SU-DHL-6 (cell line): Measurements from ENCODE around the gene POU5F1.
"Not testable (repeated sequence)": the region's sequence is repeated elsewhere in the genome, so short reads cannot be mapped to it uniquely, and the experiment has no call there.

ENCODE experiments used
- H2AFZ ChIP-seq: fragments of 200-600 bp; sonication (generic); 2 replicates; pipeline ENCODE4 v1.6.1; 2014; ENCODE audit warnings: low read depth, mild to moderate bottlenecking, moderate library complexity, mixed read lengths, antibody characterized with exemption, low read length; ENCODE audit not compliant: severe bottlenecking
- H3F3A ChIP-seq: fragments of 200-600 bp; shearing (Covaris generic); 2 replicates; pipeline ENCODE4 v1.6.0; 2016; ENCODE audit warnings: antibody characterized with exemption, mild to moderate bottlenecking; ENCODE audit not compliant: insufficient read depth
- H3K27ac ChIP-seq: fragments of 200-600 bp; sonication (generic); 2 replicates; pipeline ENCODE4 v1.5.1; 2016; ENCODE audit warnings: low read depth, mild to moderate bottlenecking, low read length, moderate library complexity, mixed read lengths
- H3K27me3 ChIP-seq: fragments of 200-600 bp; sonication (generic), shearing (Covaris generic); 2 replicates; pipeline ENCODE4 v1.6.0; 2014; ENCODE audit warnings: mild to moderate bottlenecking, low read length
- H3K36me3 ChIP-seq: fragments of 200-600 bp; sonication (generic); 2 replicates; pipeline ENCODE4 v1.6.1; 2014; ENCODE audit warnings: mild to moderate bottlenecking, low read length, mixed read lengths
- H3K4me2 ChIP-seq: fragments of 300-600, 200-600 bp; shearing (Covaris generic), sonication (generic); 2 replicates; pipeline ENCODE4 v1.6.0; 2014; ENCODE audit warnings: low read length, low read depth, mild to moderate bottlenecking; ENCODE audit not compliant: poor library complexity, severe bottlenecking
- H3K4me3 ChIP-seq: fragments of 200-600 bp; sonication (generic); 2 replicates; pipeline ENCODE4 v1.5.1; 2014; ENCODE audit warnings: antibody characterized with exemption, low read length, mild to moderate bottlenecking, mixed read lengths; ENCODE audit not compliant: insufficient read depth, poor library complexity, severe bottlenecking
- H3K79me2 ChIP-seq: fragments of 200-600 bp; sonication (generic); 2 replicates; pipeline ENCODE4 v1.6.1; 2014; ENCODE audit warnings: mild to moderate bottlenecking, low read length, moderate library complexity; ENCODE audit not compliant: insufficient read depth
- H3K9ac ChIP-seq: fragments of 200-600 bp; sonication (generic); 2 replicates; pipeline ENCODE4 v1.7.0; 2014; ENCODE audit warnings: mild to moderate bottlenecking, low read length
- H3K9me2 ChIP-seq: fragments of 200-600 bp; sonication (generic); replicated peaks from 2 replicates; pipeline ENCODE4 v1.6.1; 2014; ENCODE audit warnings: low read length; ENCODE audit not compliant: insufficient read depth
- H3K9me3 ChIP-seq: fragments of 200-600 bp; sonication (generic); 2 replicates; pipeline ENCODE4 v1.6.1; 2014; ENCODE audit warnings: low read length, mixed read lengths; ENCODE audit not compliant: insufficient read depth
- H4K20me1 ChIP-seq: fragments of 200-600 bp; sonication (generic); 2 replicates; pipeline ENCODE4 v1.6.1; 2014; ENCODE audit warnings: low read depth, mild to moderate bottlenecking, antibody characterized with exemption, low read length, moderate library complexity, mixed read lengths
- EZH2phosphoT487 ChIP-seq: fragments of 200-600 bp; sonication (generic), shearing (Covaris generic); conservative IDR thresholded peaks from 2 replicates; pipeline ENCODE4 v1.6.1; 2018; ENCODE audit warnings: mild to moderate bottlenecking, antibody characterized with exemption, low read length, moderate library complexity, mixed read lengths
- TF ChIP-seq, protein P1 (sequence below): fragments of 200-600 bp; sonication (generic); IDR thresholded peaks from one replicate; pipeline ENCODE4 v1.5.1; 2017; ENCODE audit warnings: antibody characterized with exemption, mild to moderate bottlenecking, low read length, moderate library complexity; ENCODE audit not compliant: insufficient read depth, poor library complexity, severe bottlenecking

POU5F1 gene

DNA sequence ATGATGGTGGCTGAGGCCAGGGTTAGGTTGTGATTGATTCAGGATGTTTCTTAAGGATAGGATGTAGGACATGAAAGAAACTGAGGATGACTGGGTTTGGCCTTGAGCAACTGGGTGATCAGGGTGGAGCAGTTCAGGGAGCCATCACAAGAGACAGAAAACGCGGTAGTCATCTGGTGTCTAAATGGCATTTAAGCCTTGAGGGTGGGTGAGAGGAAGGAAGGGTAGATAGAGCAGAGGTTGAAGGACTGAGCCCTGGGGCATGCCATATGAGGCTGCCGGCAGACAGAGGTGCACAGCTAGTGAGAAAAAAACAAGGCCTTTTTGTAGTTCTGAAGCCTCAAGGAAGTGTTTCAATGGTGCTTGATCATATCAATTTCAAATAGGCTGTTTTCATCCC, 1.9 kb downstream of the POU5F1 start:
- no peaks in the 10 kb centered on the region for H3K9me3 ChIP-seq
- H3K9me2 ChIP-seq, result no peaks in the 10 kb centered on the region
- no peak overlapping the region for H2AFZ ChIP-seq
- no peaks in the 10 kb centered on the region for H3K27me3 ChIP-seq
- TF ChIP-seq, protein P1, sequence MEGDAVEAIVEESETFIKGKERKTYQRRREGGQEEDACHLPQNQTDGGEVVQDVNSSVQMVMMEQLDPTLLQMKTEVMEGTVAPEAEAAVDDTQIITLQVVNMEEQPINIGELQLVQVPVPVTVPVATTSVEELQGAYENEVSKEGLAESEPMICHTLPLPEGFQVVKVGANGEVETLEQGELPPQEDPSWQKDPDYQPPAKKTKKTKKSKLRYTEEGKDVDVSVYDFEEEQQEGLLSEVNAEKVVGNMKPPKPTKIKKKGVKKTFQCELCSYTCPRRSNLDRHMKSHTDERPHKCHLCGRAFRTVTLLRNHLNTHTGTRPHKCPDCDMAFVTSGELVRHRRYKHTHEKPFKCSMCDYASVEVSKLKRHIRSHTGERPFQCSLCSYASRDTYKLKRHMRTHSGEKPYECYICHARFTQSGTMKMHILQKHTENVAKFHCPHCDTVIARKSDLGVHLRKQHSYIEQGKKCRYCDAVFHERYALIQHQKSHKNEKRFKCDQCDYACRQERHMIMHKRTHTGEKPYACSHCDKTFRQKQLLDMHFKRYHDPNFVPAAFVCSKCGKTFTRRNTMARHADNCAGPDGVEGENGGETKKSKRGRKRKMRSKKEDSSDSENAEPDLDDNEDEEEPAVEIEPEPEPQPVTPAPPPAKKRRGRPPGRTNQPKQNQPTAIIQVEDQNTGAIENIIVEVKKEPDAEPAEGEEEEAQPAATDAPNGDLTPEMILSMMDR, result no peak
- TF ChIP-seq EZH2phosphoT487, result no peak
- no peak overlapping the region for H3K4me2 ChIP-seq
- H3K36me3 ChIP-seq, result 0 out of 2 replicates have a peak, but pooled peaks cover 3% of the 10 kb centered on the region
- H3K9ac ChIP-seq, result no peak overlapping the region
- no peak overlapping the region for H3K4me3 ChIP-seq
- no peak overlapping the region for H3K27ac ChIP-seq
- H3F3A ChIP-seq, result 0 out of 2 replicates have a peak, but pooled peaks cover 5% of the 10 kb centered on the region
- no peaks in the 10 kb centered on the region for H4K20me1 ChIP-seq
- no peaks in the 10 kb centered on the region for H3K79me2 ChIP-seq

DNA sequence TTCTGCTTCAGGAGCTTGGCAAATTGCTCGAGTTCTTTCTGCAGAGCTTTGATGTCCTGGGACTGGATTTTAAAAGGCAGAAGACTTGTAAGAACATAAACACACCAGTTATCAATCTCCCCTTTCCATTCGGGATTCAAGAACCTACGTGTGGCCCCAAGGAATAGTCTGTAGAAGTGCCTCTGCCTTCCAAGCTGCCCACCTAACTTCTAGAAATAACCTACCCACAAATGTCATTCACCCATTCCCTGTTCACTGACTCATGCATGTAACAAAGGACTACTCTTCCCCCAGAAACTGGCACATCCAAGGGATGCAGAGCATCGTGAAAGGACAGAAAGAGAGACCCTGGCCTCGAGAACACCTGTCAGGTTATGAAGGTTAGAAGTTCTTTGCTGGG, 4.5 kb downstream of the POU5F1 start:
- no peak overlapping the region for H3K9ac ChIP-seq
- no peaks in the 10 kb centered on the region for H3K27me3 ChIP-seq
- no peak overlapping the region for H3K27ac ChIP-seq
- no peak overlapping the region for H3K4me3 ChIP-seq
- H3K4me2 ChIP-seq, result no peak overlapping the region
- H3K79me2 ChIP-seq, result no peaks in the 10 kb centered on the region; the same call in 1 of the 2 replicates
- 0 out of 2 replicates have a peak, but pooled peaks cover 9% of the 10 kb centered on the region for H3K36me3 ChIP-seq
- 0 out of 2 replicates have a peak, but pooled peaks cover 5% of the 10 kb centered on the region for H3F3A ChIP-seq
- H3K9me3 ChIP-seq, result no peaks in the 10 kb centered on the region
- no peaks in the 10 kb centered on the region for H3K9me2 ChIP-seq
- TF ChIP-seq EZH2phosphoT487, result no peak
- TF ChIP-seq, protein P1, result no peak
- no peaks in the 10 kb centered on the region for H4K20me1 ChIP-seq
- no peak overlapping the region for H2AFZ ChIP-seq

DNA sequence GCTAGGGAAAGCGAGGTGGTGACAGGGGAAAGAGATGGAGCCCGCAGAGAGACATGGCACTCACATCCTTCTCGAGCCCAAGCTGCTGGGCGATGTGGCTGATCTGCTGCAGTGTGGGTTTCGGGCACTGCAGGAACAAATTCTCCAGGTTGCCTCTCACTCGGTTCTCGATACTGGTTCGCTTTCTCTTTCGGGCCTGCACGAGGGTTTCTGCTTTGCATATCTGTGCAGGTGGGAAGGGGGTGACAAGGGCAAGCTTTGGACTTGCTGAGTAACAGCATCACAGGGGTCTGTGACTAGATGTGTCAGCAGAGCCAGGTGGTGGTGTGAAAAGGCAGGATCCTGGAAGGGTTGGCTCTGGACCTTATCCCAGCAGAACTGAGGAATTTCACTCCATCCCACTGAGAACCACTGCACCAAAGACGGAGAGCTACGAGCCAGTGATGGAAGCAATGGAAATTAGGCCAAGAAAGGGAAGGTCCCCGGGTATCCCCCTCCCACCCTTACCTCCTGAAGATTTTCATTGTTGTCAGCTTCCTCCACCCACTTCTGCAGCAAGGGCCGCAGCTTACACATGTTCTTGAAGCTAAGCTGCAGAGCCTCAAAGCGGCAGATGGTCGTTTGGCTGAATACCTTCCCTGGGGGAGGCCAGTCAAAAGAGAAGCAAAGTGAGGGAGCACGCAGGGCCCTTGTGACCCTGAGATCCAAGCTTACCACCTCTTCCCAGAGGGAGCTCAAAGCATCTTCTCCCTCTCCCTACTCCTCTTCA, 5.2 kb downstream of the POU5F1 start:
- H3K4me2 ChIP-seq, H3K9me2 ChIP-seq, H3K27ac ChIP-seq, H3F3A ChIP-seq, H3K36me3 ChIP-seq, H3K9ac ChIP-seq, H4K20me1 ChIP-seq, H3K9me3 ChIP-seq, H3K4me3 ChIP-seq, H3K79me2 ChIP-seq, H3K27me3 ChIP-seq, H2AFZ ChIP-seq: not testable (repeated sequence)

DNA sequence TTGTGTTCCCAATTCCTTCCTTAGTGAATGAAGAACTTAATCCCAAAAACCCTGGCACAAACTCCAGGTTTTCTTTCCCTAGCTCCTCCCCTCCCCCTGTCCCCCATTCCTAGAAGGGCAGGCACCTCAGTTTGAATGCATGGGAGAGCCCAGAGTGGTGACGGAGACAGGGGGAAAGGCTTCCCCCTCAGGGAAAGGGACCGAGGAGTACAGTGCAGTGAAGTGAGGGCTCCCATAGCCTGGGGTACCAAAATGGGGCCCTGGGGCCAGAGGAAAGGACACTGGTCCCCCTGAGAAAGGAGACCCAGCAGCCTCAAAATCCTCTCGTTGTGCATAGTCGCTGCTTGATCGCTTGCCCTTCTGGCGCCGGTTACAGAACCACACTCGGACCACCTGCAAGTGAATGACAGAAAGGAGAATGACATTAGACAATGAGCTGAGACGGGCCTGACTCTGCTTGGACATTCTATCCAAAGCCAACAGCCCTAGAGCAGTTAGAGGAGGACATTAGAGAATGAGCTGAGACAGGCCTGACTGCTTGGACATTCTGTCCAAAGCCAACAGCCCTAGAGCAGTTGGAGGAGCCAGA, 5.9 kb downstream of the POU5F1 start:
- not testable (repeated sequence) for H4K20me1 ChIP-seq, H3F3A ChIP-seq, H3K4me3 ChIP-seq, H3K27ac ChIP-seq, H3K9ac ChIP-seq, H2AFZ ChIP-seq, H3K36me3 ChIP-seq, H3K79me2 ChIP-seq, H3K9me2 ChIP-seq, H3K27me3 ChIP-seq, H3K4me2 ChIP-seq, H3K9me3 ChIP-seq
